Lower lobe of right lung (tissue), 2 donors: Measurements from ENCODE around the gene ZNF112. TPM values are rescaled to one million over a fixed set of nuclear protein-coding genes. Genes with fewer than 3 reads are reported as not detected.
"Not testable (repeated sequence)": the region's sequence is repeated elsewhere in the genome, so short reads cannot be mapped to it uniquely, and the experiment has no call there.

Experiments used
- ATAC-seq, 2 donors: fragments of 200-7000 bp; cut with Tn5 transposase; one replicate each; pipeline ENCODE4 v1.9.1; 2020 to 2022; ENCODE audit warnings: mild to moderate bottlenecking in 2 of 2, moderate library complexity in 2 of 2
- DNase-seq: peaks from one replicate; pipeline ENCODE4 v3.0.0-alpha.2; 2020
- H3K27ac ChIP-seq: fragments of 200-600 bp; one replicate; pipeline ENCODE4 v1.8.0; 2022
- H3K27me3 ChIP-seq: fragments of 200-600 bp; one replicate; pipeline ENCODE4 v1.8.0; 2022; ENCODE audit warnings: low read depth
- H3K36me3 ChIP-seq: fragments of 200-600 bp; one replicate; pipeline ENCODE4 v1.8.0; 2022; ENCODE audit warnings: mild to moderate bottlenecking
- H3K4me1 ChIP-seq: fragments of 200-600 bp; one replicate; pipeline ENCODE4 v1.8.0; 2022
- H3K4me3 ChIP-seq: fragments of 200-600 bp; one replicate; pipeline ENCODE4 v1.8.0; 2022; ENCODE audit warnings: mild to moderate bottlenecking
- H3K9me3 ChIP-seq: fragments of 200-600 bp; one replicate; pipeline ENCODE4 v1.8.0; 2022
- intact Hi-C: fragments of 100-400 bp; cut with DNase I; formaldehyde crosslinking; loops from one replicate; pipeline ENCODE4 v1.11.0; 2022
- total RNA-seq: library from RNA; stranded (reverse); fragmentation: NEBNext Ultra II Directional; extraction: Animal tissue kit (Norgen Biotek cat#: 25700); gene quantifications from one replicate; pipeline ENCODE4 v1.2.1, GENCODE V29; 2021
- TF ChIP-seq, protein P1 (sequence below): fragments of 200-600 bp; IDR thresholded peaks from one replicate; pipeline ENCODE4 v1.8.0; 2022; ENCODE audit warnings: antibody characterized with exemption, mild to moderate bottlenecking
- donor health status: DM: no; HTN: yes; CAD: no; lungs with severe emphysema.

The ZNF112 gene
- total RNA-seq, 1 donor from 2014 or later, result 4.8 TPM

DNA sequence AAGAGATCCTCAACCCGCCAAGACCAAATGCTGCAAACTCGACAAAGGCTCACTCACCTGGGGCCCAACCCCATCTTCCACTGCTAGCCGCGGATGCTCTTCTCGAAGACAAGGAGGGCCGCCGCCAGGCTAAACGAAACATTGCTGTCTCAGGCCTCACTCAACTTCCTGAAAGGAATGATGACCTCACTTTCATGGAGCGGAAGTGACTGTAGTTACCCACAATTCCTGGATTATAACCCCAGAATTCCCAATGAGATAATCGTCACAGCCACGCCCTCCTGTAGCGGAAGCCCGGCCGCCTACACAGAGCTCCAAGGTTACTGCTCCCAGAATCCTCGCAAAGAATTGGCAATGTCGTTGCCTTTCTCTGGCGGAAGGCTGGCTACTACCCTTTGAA lies 10.5 kb upstream of the ZNF112 start:
- no peak overlapping the region for H3K4me3 ChIP-seq
- no peaks in the 10 kb centered on the region for H3K4me1 ChIP-seq
- TF ChIP-seq, protein P1, sequence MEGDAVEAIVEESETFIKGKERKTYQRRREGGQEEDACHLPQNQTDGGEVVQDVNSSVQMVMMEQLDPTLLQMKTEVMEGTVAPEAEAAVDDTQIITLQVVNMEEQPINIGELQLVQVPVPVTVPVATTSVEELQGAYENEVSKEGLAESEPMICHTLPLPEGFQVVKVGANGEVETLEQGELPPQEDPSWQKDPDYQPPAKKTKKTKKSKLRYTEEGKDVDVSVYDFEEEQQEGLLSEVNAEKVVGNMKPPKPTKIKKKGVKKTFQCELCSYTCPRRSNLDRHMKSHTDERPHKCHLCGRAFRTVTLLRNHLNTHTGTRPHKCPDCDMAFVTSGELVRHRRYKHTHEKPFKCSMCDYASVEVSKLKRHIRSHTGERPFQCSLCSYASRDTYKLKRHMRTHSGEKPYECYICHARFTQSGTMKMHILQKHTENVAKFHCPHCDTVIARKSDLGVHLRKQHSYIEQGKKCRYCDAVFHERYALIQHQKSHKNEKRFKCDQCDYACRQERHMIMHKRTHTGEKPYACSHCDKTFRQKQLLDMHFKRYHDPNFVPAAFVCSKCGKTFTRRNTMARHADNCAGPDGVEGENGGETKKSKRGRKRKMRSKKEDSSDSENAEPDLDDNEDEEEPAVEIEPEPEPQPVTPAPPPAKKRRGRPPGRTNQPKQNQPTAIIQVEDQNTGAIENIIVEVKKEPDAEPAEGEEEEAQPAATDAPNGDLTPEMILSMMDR, result no peak
- ATAC-seq (no peak), DNase-seq (no peak)
- H3K9me3 ChIP-seq, result peaks cover 6% of the 10 kb centered on the region
- H3K27ac ChIP-seq, result no peak overlapping the region
- no peaks in the 10 kb centered on the region for H3K36me3 ChIP-seq
- H3K27me3 ChIP-seq, result no peaks in the 10 kb centered on the region
- intact Hi-C loops, result no loop called here

DNA sequence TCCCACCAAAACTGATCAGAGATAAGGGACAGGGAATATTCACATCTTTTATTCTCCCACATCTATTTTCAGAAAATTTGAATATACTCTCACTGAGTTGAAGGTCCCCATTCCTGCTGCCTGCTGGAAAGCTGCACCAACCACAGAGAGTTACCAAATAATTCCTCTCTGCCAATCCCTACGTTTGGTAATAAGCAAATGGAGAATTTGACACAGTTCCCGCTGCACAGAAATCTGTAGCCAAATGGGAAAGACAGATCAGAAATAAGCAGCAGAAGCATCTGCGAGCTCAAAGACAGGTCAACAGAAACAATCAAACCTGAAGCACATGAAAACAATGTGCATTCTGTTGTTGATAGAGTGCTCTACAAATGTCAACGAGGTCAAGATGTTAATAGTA lies 9.9 kb downstream of the ZNF112 start:
- Histone ChIP-seq H3K36me3 (no peaks in the 10 kb centered on the region), H3K27me3 (no peaks in the 10 kb centered on the region), H3K4me1 (no peaks in the 10 kb centered on the region), H3K4me3 (no peak overlapping the region), H3K27ac (no peak overlapping the region), H3K9me3 (peaks cover 84% of the 10 kb centered on the region)
- TF ChIP-seq, protein P1, result no peak
- intact Hi-C loops, result no loop called here
- ATAC-seq (no peak), DNase-seq (no peak)

DNA sequence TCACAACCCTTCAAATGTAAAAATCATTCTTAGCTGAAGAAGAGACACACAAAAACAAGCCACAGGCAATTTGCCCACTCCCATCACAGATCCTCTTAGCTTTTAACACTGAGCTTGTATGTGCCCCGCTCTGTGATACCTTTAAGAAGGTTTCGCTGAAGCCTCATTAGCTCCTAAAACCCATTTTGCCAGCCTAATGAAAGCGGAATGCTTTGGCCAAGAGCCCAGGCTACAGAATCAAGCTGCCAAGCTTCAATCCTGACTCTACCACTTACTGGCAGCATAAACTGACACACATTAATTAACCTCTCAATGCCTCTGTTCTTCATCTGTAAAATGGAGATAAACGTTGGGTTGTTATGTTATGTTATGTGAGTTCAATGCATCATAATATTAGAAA lies 10.5 kb downstream of the ZNF112 start:
- no peaks in the 10 kb centered on the region for H3K36me3 ChIP-seq
- no peaks in the 10 kb centered on the region for H3K27me3 ChIP-seq
- no peak overlapping the region for H3K4me3 ChIP-seq
- ATAC-seq, result no peak
- TF ChIP-seq, protein P1, result no peak
- H3K27ac ChIP-seq, result no peak overlapping the region
- DNase-seq, result no peak
- H3K4me1 ChIP-seq, result no peaks in the 10 kb centered on the region
- H3K9me3 ChIP-seq, result peaks cover 80% of the 10 kb centered on the region
- intact Hi-C loops, result no loop called here

DNA sequence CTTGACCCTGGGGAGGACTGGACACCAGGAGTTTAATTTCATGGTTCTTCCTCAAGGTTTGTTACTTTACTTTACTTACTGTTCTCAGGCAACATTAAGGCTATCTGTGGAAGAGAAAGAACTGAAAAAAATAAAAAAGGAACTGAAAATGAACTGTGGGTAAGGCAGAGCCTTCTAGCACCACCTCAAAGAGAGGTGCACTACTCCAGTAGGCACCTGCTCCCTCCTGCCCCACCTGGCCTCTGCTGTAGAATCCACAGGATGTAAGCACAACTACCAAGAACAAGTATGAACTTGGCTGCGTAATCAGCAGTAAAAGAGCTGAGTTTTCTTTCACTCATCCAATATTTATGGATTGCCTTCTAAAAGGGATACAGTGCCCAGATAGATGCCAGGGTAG lies 12.2 kb downstream of the ZNF112 start:
- TF ChIP-seq, protein P1, result no peak
- H3K27ac ChIP-seq, result no peak overlapping the region
- H3K36me3 ChIP-seq, result peaks cover 11% of the 10 kb centered on the region
- H3K4me1 ChIP-seq, result no peaks in the 10 kb centered on the region
- H3K9me3 ChIP-seq, result peaks cover 68% of the 10 kb centered on the region
- no peaks in the 10 kb centered on the region for H3K27me3 ChIP-seq
- intact Hi-C loops, result no loop called here
- no peak overlapping the region for H3K4me3 ChIP-seq
- DNase-seq (no peak), ATAC-seq (no peak)

DNA sequence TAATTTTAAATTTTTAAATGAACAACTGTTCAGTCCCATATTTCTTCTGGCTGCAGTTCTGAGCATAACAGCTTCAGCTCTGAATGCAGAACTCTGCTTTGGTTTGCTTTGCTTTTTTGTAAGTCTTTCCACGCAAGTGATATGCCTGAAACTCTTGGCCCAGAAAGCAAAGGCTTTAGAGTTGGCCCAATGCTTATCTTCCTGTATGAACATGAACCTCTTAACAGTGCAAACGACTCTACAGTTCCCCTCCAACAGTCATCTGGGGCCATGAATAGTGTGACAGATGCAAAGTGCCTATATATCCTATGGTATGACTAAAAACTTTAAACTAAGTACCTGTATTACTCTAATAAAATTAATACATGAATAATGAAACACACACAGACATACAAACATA lies 14.7 kb downstream of the ZNF112 start:
- intact Hi-C loops, result no loop called here
- TF ChIP-seq, protein P1, result no peak
- H3K9me3 ChIP-seq, result peaks cover 60% of the 10 kb centered on the region
- H3K4me3 ChIP-seq, result no peak overlapping the region
- H3K4me1 ChIP-seq, result no peaks in the 10 kb centered on the region
- no peaks in the 10 kb centered on the region for H3K27me3 ChIP-seq
- ATAC-seq (no peak), DNase-seq (no peak)
- H3K27ac ChIP-seq, result no peak overlapping the region
- H3K36me3 ChIP-seq, result peaks cover 28% of the 10 kb centered on the region

DNA sequence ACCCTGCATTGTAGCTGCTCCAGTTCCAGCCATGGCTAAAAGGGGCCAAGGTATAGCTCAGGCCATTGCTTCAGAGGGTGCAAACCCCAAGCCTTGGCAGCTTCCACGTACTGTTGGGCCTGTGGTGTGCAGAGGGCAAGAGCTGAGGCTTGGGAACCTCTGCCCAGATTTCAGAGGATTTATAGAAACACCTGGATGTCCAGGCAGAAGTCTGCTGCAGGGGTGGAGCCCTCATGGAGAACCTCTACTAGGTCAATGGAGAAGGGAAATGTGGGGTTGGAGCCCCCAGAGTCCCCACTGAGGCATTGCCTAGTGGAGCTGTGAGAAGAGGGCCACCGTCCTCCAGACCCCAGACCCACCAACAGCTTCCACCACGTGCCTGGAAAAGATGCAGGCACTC lies 21.8 kb downstream of the ZNF112 start:
- ATAC-seq, H3K4me1 ChIP-seq, H3K27ac ChIP-seq, H3K27me3 ChIP-seq, H3K4me3 ChIP-seq, DNase-seq, intact Hi-C loops: not testable (repeated sequence)
- peaks cover 70% of the 10 kb centered on the region for H3K9me3 ChIP-seq
- H3K36me3 ChIP-seq, result peaks cover 66% of the 10 kb centered on the region
